A549 (cell line): ENCODE data around the gene RNF141.

ENCODE experiments used
- CHD4 ChIP-seq: fragments of 200-600 bp; sonication (generic); IDR thresholded peaks from 2 replicates; pipeline ENCODE4 v1.6.1; 2016; ENCODE audit warnings: antibody characterized with exemption, mild to moderate bottlenecking, borderline replicate concordance
- HOXB13 ChIP-seq: fragments of 250-450 bp; sonication (Bioruptor Pico); IDR thresholded peaks from 2 replicates; pipeline ENCODE4 v1.5.0; 2020; ENCODE audit warnings: low read depth, mild to moderate bottlenecking, moderate library complexity
- MAX ChIP-seq: IDR thresholded peaks from 2 replicates; pipeline ENCODE4 v1.6.1; 2012
- MYC ChIP-seq: IDR thresholded peaks from 2 replicates; pipeline ENCODE4 v1.6.1; 2012; ENCODE audit warnings: mild to moderate bottlenecking, inconsistent platforms, low read length, improper control_type of control experiment, borderline replicate concordance
- NR3C1 ChIP-seq: fragments of >200 bp; sonication (Bioruptor Twin); formaldehyde crosslinking; IDR thresholded peaks from 3 replicates; pipeline ENCODE4 v1.6.1; 2017
- POLR2A ChIP-seq: IDR thresholded peaks from 2 replicates; pipeline ENCODE4 v1.6.1; 2012; ENCODE audit warnings: mild to moderate bottlenecking, low read length
- RNF2 ChIP-seq: fragments of 200-600 bp; sonication (generic); IDR thresholded peaks from 2 replicates; pipeline ENCODE4 v1.6.1; 2016; ENCODE audit warnings: low read depth, mild to moderate bottlenecking, antibody characterized with exemption, moderate library complexity, borderline replicate concordance
- TF ChIP-seq, protein P1 (sequence below): fragments of >200 bp; sonication (Bioruptor Twin); formaldehyde crosslinking; IDR thresholded peaks from 3 replicates; pipeline ENCODE4 v1.5.1; 2016

DNA sequence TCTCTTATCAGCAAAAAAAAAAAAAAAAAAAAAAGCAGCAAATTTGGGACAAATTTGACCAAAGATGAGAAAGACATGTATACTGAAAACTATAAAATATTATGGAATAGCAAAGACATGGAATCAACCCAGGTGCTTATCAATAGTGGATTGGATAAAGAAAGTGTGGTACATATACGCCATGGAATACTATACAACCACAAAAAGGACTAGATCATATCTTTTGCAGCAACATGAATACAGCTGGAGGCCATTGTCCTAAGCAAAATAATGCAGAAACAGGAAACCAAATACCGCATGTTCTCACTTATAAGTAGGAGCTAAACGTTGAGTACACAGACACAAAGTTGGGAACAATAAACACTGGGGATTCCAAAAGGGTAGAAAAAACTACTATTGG, 1.8 kb upstream of the RNF141 start:
- TF ChIP-seq NR3C1 = no peak
- TF ChIP-seq CHD4 = no peak
- TF ChIP-seq, protein P1, sequence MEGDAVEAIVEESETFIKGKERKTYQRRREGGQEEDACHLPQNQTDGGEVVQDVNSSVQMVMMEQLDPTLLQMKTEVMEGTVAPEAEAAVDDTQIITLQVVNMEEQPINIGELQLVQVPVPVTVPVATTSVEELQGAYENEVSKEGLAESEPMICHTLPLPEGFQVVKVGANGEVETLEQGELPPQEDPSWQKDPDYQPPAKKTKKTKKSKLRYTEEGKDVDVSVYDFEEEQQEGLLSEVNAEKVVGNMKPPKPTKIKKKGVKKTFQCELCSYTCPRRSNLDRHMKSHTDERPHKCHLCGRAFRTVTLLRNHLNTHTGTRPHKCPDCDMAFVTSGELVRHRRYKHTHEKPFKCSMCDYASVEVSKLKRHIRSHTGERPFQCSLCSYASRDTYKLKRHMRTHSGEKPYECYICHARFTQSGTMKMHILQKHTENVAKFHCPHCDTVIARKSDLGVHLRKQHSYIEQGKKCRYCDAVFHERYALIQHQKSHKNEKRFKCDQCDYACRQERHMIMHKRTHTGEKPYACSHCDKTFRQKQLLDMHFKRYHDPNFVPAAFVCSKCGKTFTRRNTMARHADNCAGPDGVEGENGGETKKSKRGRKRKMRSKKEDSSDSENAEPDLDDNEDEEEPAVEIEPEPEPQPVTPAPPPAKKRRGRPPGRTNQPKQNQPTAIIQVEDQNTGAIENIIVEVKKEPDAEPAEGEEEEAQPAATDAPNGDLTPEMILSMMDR = no peak
- no peak for TF ChIP-seq MYC
- TF ChIP-seq HOXB13 (CRISPR knock-in tag) = no peak
- TF ChIP-seq MAX = no peak
- no peak for TF ChIP-seq RNF2
- no peak for TF ChIP-seq POLR2A
